Endothelial cell of umbilical vein (primary cell): Measurements from ENCODE around the gene DSP. TPM values are rescaled to one million over a fixed set of nuclear protein-coding genes. Genes with fewer than 3 reads are reported as not detected.

ENCODE experiments used
- BruUV-seq: library from RNA; stranded (reverse); fragments of 400-500 nt; replicated peaks from 2 replicates; lab custom pipeline; 2021; lab: Mats Ljungman, UMichigan
- CTCF ChIA-PET: fragments of 300-600, 350-600 bp; sonication (Branson Sonifier 250); formaldehyde crosslinking; loops from one replicate; lab custom pipeline; 2021; ENCODE audit warnings: antibody characterized with exemption, inconsistent platforms; lab: Charles Lee
- POLR2A ChIA-PET: fragments of 300-600, 350-600 bp; sonication (Branson Sonifier 250); formaldehyde crosslinking; loops from one replicate; lab custom pipeline; 2021; ENCODE audit warnings: antibody characterized with exemption, inconsistent platforms; lab: Charles Lee
- DNase-seq: peaks from one replicate; pipeline ENCODE4 v3.0.0-alpha.2; 2011; ENCODE audit warnings: low read depth, low spot score
- FAIRE-seq: peaks from 2 replicates; lab custom pipeline; 2011; peaks lifted over from hg19 to GRCh38; lab: Jason Lieb, UNC
- H2AFZ ChIP-seq: 2 replicates; pipeline ENCODE4 v1.6.0; 2012; ENCODE audit warnings: low read depth, low read length, control low read depth, inconsistent platforms
- H3K27ac ChIP-seq: 2 replicates; pipeline ENCODE4 v1.5.1; 2011; ENCODE audit warnings: low read depth, mild to moderate bottlenecking, control low read depth, low read length, moderate library complexity; ENCODE audit not compliant: insufficient read depth
- H3K27me3 ChIP-seq, 2 experiments: 2 replicates each; pipeline versions ENCODE4 v1.6.0 to v1.6.1; 2011; ENCODE audit warnings: low read length in 2 of 2, mixed read lengths in 1 of 2; ENCODE audit not compliant: control insufficient read depth in 2 of 2, insufficient read depth in 2 of 2
- H3K36me3 ChIP-seq, 2 experiments: 2 replicates in 1 of 2; 3 replicates in 1 of 2; pipeline ENCODE4 v1.5.1; 2011; ENCODE audit warnings: low read length in 2 of 2, mild to moderate bottlenecking in 1 of 2, moderate library complexity in 1 of 2; ENCODE audit not compliant: control insufficient read depth in 2 of 2, insufficient read depth in 2 of 2; ENCODE audit errors: extremely low read depth in 1 of 2
- H3K4me1 ChIP-seq: 3 replicates; pipeline ENCODE4 v1.5.1; 2011; ENCODE audit warnings: mild to moderate bottlenecking, low read length; ENCODE audit not compliant: control insufficient read depth, insufficient read depth; ENCODE audit errors: extremely low read depth
- H3K4me2 ChIP-seq: 2 replicates; pipeline ENCODE4 v1.6.1; 2011; ENCODE audit warnings: low read length, control low read depth, mixed read lengths; ENCODE audit not compliant: insufficient read depth
- H3K4me3 ChIP-seq, 3 experiments: fragments of 200-600 bp in 1 of 3; sonication (generic), shearing (Covaris generic) in 1 of 3; replicated peaks in 1 of 3; 2 replicates each; pipeline ENCODE4 v1.5.1; 2011 to 2016; ENCODE audit warnings: control low read depth in 3 of 3, low read length in 3 of 3, mild to moderate bottlenecking in 2 of 3, inconsistent platforms in 1 of 3, low read depth in 1 of 3, moderate library complexity in 1 of 3; ENCODE audit not compliant: insufficient read depth in 1 of 3
- H3K79me2 ChIP-seq: 2 replicates; pipeline ENCODE4 v1.6.0; 2012; ENCODE audit warnings: low read length, inconsistent platforms; ENCODE audit not compliant: control insufficient read depth, insufficient read depth
- H3K9ac ChIP-seq: replicated peaks from 2 replicates; pipeline ENCODE3; 2011; ENCODE audit warnings: low read length, control low read depth; ENCODE audit not compliant: insufficient read depth; ENCODE audit errors: extremely low read depth
- H3K9me1 ChIP-seq: replicated peaks from 3 replicates; pipeline ENCODE4 v1.6.0; 2011; ENCODE audit warnings: mild to moderate bottlenecking, low read length; ENCODE audit not compliant: control insufficient read depth, insufficient read depth; ENCODE audit errors: extremely low read depth
- H3K9me3 ChIP-seq: replicated peaks from 2 replicates; pipeline ENCODE4 v1.5.1; 2012; ENCODE audit warnings: low read length, inconsistent platforms; ENCODE audit not compliant: control insufficient read depth, insufficient read depth
- H4K20me1 ChIP-seq: replicated peaks from 2 replicates; pipeline ENCODE3; 2011; ENCODE audit warnings: mild to moderate bottlenecking, low read length; ENCODE audit not compliant: control insufficient read depth, insufficient read depth; ENCODE audit errors: extremely low read depth
- CTCF ChIP-seq, 2 donors: IDR thresholded peaks; 1 replicate in 1 of 2; 2 replicates in 1 of 2; pipeline ENCODE4 v1.5.1; 2011; ENCODE audit warnings: low read length in 2 of 2, mild to moderate bottlenecking in 2 of 2, moderate library complexity in 2 of 2, control low read depth in 1 of 2, inconsistent platforms in 1 of 2, low read depth in 1 of 2; ENCODE audit not compliant: insufficient read depth in 1 of 2; ENCODE audit errors: extremely low read depth in 1 of 2
- EZH2 ChIP-seq: IDR thresholded peaks from 2 replicates; pipeline ENCODE4 v1.6.1; 2012; ENCODE audit warnings: borderline replicate concordance, low read depth, mild to moderate bottlenecking, moderate library complexity, low read length, inconsistent platforms; ENCODE audit not compliant: severe bottlenecking
- FOS ChIP-seq: IDR thresholded peaks from 2 replicates; pipeline ENCODE4 v1.6.1; 2011; ENCODE audit warnings: mild to moderate bottlenecking, low read length, moderate library complexity, borderline replicate concordance; ENCODE audit not compliant: insufficient read depth
- GATA2 ChIP-seq: IDR thresholded peaks from 2 replicates; pipeline ENCODE4 v1.7.0; 2011; ENCODE audit warnings: low read depth, mild to moderate bottlenecking, moderate library complexity, mixed read lengths, low read length; ENCODE audit not compliant: insufficient read length, insufficient read depth
- JUN ChIP-seq: IDR thresholded peaks from 2 replicates; pipeline ENCODE4 v1.6.1; 2011; ENCODE audit warnings: borderline replicate concordance, low read depth; ENCODE audit not compliant: insufficient read length, insufficient read depth
- MAX ChIP-seq: IDR thresholded peaks from 2 replicates; pipeline ENCODE4 v1.6.1; 2011; ENCODE audit not compliant: insufficient read depth, insufficient read length
- MYC ChIP-seq: IDR thresholded peaks from one replicate; pipeline ENCODE4 v1.6.1; 2011; ENCODE audit warnings: mild to moderate bottlenecking, low read depth, low read length
- POLR2A ChIP-seq: IDR thresholded peaks from 2 replicates; pipeline ENCODE4 v1.6.1; 2012; ENCODE audit warnings: low read depth, mild to moderate bottlenecking, control low read depth, low read length
- POLR2AphosphoS5 ChIP-seq: IDR thresholded peaks from 2 replicates; pipeline ENCODE4 v1.6.1; 2012; ENCODE audit warnings: low read depth, mild to moderate bottlenecking, control low read depth, low read length, moderate library complexity; ENCODE audit not compliant: insufficient read depth
- dilution Hi-C: fragments of 300-500 bp; cut with MboI; formaldehyde crosslinking; loops from one replicate; pipeline ENCODE4 v1.15.0; 2019; ENCODE audit warnings: low sequenced_read_pairs; ENCODE audit not compliant: extremely low pct_ligation_motif_present
- intact Hi-C: fragments of 100-400 bp; cut with micrococcal nuclease; formaldehyde crosslinking; loops from one replicate; pipeline ENCODE4 v1.10.0; 2022
- polyA plus RNA-seq, 4 experiments: library from polyadenylated mRNA; depleted of rRNA in 3 of 4; stranded (reverse) in 3 of 4; unstranded in 1 of 4; fragments of >200 nt; gene quantifications; 2 replicates each; pipeline versions ENCODE4 v1.2.1 to v1.2.3, GENCODE V29; 2011 to 2012; ENCODE audit warnings: missing spikeins in 1 of 4
- total RNA-seq: library from RNA; stranded (reverse); gene quantifications from 2 replicates; pipeline ENCODE4 v1.2.3, GENCODE V29; 2021

Gene DSP
- total and polyA plus RNA-seq, 2 donors (not counting 3 experiments of a cell fraction or from before 2014, with no cell fraction given) = 0.03 to 0.77 TPM

- no TSS peak for BruUV-seq
- no peak for FAIRE-seq
- Histone ChIP-seq H3K27ac (no peak overlapping the region), H4K20me1 (no peaks in the 10 kb centered on the region), H3K4me2 (no peak overlapping the region), H3K9me1 (no peaks in the 10 kb centered on the region), H3K4me3 (no peak overlapping the region), H3K9me3 (no peaks in the 10 kb centered on the region), H3K36me3 (no peaks in the 10 kb centered on the region), H3K79me2 (no peaks in the 10 kb centered on the region), H3K27me3 (peaks cover 0 to 3% of the 10 kb centered on the region in 2 experiments), H3K4me1 (no peaks in the 10 kb centered on the region), H3K9ac (no peak overlapping the region), H2AFZ (no peak overlapping the region)
- no peak for DNase-seq
- dilution Hi-C loops = no loop called here
- ChIA-PET CTCF (no interaction called here), POLR2A (no interaction called here)
- intact Hi-C loops = no loop called here
- no peak for TF ChIP-seq MYC
- TF ChIP-seq JUN = no peak
- no peak for TF ChIP-seq FOS
- TF ChIP-seq POLR2A = no peak
- TF ChIP-seq POLR2AphosphoS5 = no peak
- no peak for TF ChIP-seq CTCF (IDR thresholded peaks at IDR 0.05; ENCODE audit: extremely low read depth in 1 of 2, insufficient read depth in 1 of 2, low read depth in 1 of 2, low read length in 2 of 2)
- TF ChIP-seq MAX = no peak
- no peak for TF ChIP-seq EZH2
- no peak for TF ChIP-seq GATA2
These were observed 45.1 kb upstream of the DSP start for GRCh38 chr6:7496266-7496875.
